ENCODE measurements around the gene PCSK1N.

Gene PCSK1N

DNA sequence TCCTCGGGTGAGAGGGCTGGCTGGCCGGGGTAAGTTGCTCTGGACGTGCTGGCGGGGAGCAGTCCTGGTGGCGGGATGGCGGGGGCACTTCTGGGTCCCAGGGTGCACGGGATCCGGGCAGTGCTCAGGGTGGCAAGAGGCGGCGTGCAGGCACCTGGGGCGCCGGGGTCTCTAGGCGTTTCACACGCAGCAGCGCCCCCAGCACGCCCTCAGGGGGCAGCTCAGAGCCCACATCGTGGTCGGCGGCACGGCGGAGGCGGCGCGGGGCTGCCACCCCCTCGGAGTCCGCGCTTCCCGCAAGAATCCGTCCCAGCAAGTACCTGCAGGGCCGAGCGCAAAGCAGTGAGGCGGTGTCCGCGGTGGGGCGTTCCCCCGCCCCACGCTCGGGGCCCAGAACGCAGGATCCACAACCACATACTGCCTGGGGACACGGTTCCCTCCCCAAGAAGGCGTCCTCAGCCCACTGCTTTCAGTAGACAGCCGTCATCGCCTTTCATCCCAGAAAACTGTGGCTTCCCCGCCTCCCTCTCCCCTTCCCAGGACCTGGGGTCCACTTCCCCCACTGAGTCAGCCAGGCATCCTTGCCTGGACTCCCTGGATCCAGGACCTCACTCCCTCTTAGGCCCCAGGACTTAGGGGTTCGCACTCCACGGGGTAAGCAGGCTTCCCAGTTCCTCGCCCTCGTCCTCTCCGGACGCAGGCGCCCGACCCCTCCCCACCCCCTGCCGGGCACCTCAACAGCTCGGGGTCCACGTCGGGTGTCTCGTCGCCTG lies 4.1 kb downstream of the PCSK1N start:
- Histone ChIP-seq H3K27ac (no peak overlapping the region), H3K9me3 (ENCODE audit: severe bottlenecking) (no peaks in the 10 kb centered on the region), H3K36me3 (no peaks in the 10 kb centered on the region), H3K27me3 (ENCODE audit: insufficient read depth, low read depth, severe bottlenecking) (peaks cover 28% of the 10 kb centered on the region), H3K4me3 (ENCODE audit: low read depth, low read length) (no peak overlapping the region)
- DNase-seq = no peak
- TF ChIP-seq, protein P1, sequence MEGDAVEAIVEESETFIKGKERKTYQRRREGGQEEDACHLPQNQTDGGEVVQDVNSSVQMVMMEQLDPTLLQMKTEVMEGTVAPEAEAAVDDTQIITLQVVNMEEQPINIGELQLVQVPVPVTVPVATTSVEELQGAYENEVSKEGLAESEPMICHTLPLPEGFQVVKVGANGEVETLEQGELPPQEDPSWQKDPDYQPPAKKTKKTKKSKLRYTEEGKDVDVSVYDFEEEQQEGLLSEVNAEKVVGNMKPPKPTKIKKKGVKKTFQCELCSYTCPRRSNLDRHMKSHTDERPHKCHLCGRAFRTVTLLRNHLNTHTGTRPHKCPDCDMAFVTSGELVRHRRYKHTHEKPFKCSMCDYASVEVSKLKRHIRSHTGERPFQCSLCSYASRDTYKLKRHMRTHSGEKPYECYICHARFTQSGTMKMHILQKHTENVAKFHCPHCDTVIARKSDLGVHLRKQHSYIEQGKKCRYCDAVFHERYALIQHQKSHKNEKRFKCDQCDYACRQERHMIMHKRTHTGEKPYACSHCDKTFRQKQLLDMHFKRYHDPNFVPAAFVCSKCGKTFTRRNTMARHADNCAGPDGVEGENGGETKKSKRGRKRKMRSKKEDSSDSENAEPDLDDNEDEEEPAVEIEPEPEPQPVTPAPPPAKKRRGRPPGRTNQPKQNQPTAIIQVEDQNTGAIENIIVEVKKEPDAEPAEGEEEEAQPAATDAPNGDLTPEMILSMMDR (IDR thresholded peaks at IDR 0.05; ENCODE audit: low read depth, low read length) = no peak

DNA sequence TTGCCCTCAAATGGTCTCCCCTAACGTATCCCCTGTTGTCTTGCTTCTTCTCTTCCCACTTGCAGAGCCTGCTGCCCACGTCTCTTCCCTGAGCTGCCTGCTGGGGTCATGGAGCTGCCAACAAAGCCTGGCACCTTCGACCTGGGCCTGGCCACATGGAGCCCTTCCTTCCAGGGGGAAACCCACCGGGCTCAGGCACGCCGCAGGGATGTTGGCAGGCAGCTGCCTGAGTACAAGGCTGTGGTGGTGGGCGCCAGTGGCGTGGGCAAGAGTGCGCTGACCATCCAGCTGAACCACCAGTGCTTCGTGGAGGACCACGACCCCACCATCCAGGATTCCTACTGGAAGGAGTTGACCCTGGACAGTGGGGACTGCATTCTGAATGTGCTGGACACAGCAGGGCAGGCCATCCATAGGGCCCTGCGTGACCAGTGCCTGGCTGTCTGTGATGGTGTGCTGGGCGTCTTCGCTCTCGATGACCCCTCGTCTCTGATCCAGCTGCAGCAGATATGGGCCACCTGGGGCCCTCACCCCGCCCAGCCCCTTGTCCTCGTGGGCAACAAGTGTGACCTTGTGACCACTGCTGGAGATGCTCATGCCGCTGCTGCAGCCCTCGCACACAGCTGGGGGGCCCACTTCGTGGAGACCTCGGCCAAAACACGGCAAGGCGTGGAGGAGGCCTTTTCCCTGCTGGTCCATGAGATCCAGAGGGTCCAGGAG lies 6.2 kb downstream of the PCSK1N start:
- peaks cover 32% of the 10 kb centered on the region for H3K27me3 ChIP-seq (ENCODE audit: insufficient read depth, low read depth, severe bottlenecking)
- no peaks in the 10 kb centered on the region; the same call in 1 of the 2 replicates for H3K36me3 ChIP-seq
- no peak overlapping the region for H3K27ac ChIP-seq
- TF ChIP-seq, protein P1 (IDR thresholded peaks at IDR 0.05; ENCODE audit: low read depth, low read length) = no peak
- DNase-seq = no peak
- no peaks in the 10 kb centered on the region for H3K9me3 ChIP-seq (ENCODE audit: severe bottlenecking)
- H3K4me3 ChIP-seq (ENCODE audit: low read depth, low read length) = no peak overlapping the region

DNA sequence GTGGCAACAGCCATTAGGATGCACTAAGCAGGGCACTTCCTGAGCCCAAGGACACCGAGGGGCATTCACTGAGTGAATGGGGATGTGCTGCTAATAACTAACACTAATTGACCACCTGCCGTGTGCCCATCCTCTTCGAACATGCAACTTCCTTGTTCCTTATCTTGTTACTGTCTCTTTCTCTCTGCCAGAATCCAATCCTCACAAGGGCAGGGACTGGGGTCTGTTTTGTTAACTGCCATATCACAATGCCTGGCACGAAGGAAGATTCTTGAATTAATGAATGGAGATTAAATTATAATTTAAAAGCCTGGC lies 7.8 kb downstream of the PCSK1N start:
- TF ChIP-seq, protein P1 (IDR thresholded peaks at IDR 0.05; ENCODE audit: low read depth, low read length) = no peak
- Histone ChIP-seq H3K27me3 (ENCODE audit: insufficient read depth, low read depth, severe bottlenecking) (peaks cover 26% of the 10 kb centered on the region), H3K36me3 (no peaks in the 10 kb centered on the region; the same call in 1 of the 2 replicates), H3K27ac (no peak overlapping the region), H3K9me3 (ENCODE audit: severe bottlenecking) (no peaks in the 10 kb centered on the region), H3K4me3 (ENCODE audit: low read depth, low read length) (no peak overlapping the region)
- DNase-seq = no peak

DNA sequence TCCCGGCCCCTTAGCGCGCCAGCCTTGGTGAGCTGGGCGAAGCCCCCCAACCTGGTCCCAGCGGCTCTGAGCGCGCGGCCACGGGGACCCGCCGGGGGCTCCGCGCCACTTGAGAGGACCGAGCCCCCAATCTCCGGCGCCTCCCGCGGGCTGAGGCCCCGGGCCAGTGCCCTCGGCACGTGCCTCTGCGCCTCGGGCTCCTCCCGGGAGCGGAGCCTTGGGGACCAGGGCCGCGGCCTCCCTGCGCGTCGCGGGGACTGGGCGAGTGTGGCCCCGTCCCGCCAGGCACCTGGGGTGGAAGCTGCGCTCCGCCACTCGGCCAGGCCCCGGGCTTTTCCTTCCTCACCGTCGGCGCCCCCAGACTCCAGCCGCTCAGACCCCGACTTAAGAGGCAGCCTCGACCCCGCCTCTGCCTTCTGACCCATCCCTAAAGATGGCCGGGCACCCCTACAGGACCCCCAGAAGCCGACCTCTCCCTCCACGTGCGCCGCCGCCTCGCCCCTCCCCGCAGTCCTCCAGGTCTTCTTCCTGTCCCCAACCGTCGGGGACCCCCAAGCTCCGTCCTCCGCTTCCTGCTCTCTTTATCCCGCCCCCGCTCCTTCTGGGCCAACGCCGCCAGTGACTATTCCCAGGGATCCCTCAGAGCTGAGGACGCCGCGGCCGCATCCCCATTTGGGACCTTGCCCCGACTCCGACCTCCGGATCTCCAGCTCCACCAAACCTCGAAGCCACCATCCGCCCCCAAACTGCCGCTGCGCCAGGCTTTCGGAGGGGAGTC lies 8.3 kb downstream of the PCSK1N start:
- Histone ChIP-seq H3K36me3 (no peaks in the 10 kb centered on the region; the same call in 1 of the 2 replicates), H3K27ac (no peak overlapping the region), H3K4me3 (ENCODE audit: low read depth, low read length) (no peak overlapping the region), H3K9me3 (ENCODE audit: severe bottlenecking) (no peaks in the 10 kb centered on the region), H3K27me3 (ENCODE audit: insufficient read depth, low read depth, severe bottlenecking) (peaks cover 26% of the 10 kb centered on the region)
- TF ChIP-seq, protein P1 (IDR thresholded peaks at IDR 0.05; ENCODE audit: low read depth, low read length) = no peak
- DNase-seq = no peak

DNA sequence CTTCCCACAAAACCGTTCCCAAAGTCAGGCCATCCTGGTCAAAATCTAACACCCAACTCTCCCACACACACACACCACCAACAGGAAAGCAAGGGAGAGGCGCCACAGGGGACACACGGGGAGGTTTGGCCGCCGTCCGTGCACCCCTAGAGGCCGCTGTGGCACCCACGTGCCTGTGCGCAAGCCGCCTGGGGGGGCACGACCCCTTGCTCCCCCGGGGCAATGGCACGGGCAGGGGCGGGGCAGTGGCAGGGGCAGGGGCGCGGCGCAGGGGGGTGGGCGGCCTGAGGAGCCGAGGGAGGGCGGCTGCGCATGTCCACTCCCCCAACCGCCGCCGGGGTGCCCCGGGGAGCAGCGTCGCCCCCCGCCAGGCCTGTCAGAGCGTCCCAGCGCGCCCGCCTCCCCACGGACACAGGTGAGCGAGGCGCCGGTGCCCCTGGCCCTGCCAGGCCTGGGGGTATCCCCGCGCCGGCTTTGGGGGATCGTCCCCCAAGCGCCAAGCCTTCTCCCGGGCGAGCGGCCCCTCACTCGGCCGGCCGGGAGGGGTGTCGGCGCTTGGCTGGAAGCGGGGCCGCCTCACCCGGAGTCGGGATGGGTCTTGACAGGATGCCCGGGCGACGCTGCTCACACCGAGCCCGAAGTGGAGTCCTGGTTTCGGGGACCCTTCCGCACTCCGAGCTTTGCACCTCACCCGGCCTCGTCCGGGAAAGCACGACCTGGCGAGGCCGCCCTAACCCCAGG lies 9.1 kb downstream of the PCSK1N start, which contains the start of gene ERAS:
ERAS (plus strand) TSS at position 379 of the 741 bp plus-strand sequence. CDS start 2,611 bp downstream, outside the sequence.
- no peaks in the 10 kb centered on the region for H3K9me3 ChIP-seq (ENCODE audit: severe bottlenecking)
- no peak within 1 kb of the TSS for H3K4me3 ChIP-seq (ENCODE audit: low read depth, low read length)
- H3K36me3 ChIP-seq = no peaks in the 10 kb centered on the region; the same call in 1 of the 2 replicates
- TF ChIP-seq, protein P1 (IDR thresholded peaks at IDR 0.05; ENCODE audit: low read depth, low read length) = no peak
- DNase-seq = no peak
- H3K27ac ChIP-seq = no peak within 1 kb of the TSS
- peaks cover 21% of the 10 kb centered on the region for H3K27me3 ChIP-seq (ENCODE audit: insufficient read depth, low read depth, severe bottlenecking)
